Panc1 (cell line): Measurements from ENCODE around the gene GPS1.

Experiments
- POLR2AphosphoS5 ChIP-seq: IDR thresholded peaks from 2 replicates; pipeline ENCODE4 v1.6.1; 2012; ENCODE audit warnings: mild to moderate bottlenecking, low read depth, low read length, moderate library complexity
- SIN3A ChIP-seq: IDR thresholded peaks from 2 replicates; pipeline ENCODE4 v1.6.1; 2012; ENCODE audit warnings: low read depth, mild to moderate bottlenecking, low read length, moderate library complexity, borderline replicate concordance; ENCODE audit not compliant: insufficient read depth
- TF ChIP-seq, protein P1 (sequence below): fragments of 450-650 bp; IDR thresholded peaks from 2 replicates; pipeline ENCODE4 v1.5.1; 2017; ENCODE audit warnings: mild to moderate bottlenecking
- TF ChIP-seq, protein P2 (sequence below), 2 experiments: IDR thresholded peaks; 2 replicates each; pipeline ENCODE4 v1.6.1; 2011 to 2012; ENCODE audit warnings: low read depth in 2 of 2, control low read depth in 1 of 2, low read length in 1 of 2, mild to moderate bottlenecking in 1 of 2, moderate library complexity in 1 of 2; ENCODE audit not compliant: insufficient read depth in 1 of 2

DNA sequence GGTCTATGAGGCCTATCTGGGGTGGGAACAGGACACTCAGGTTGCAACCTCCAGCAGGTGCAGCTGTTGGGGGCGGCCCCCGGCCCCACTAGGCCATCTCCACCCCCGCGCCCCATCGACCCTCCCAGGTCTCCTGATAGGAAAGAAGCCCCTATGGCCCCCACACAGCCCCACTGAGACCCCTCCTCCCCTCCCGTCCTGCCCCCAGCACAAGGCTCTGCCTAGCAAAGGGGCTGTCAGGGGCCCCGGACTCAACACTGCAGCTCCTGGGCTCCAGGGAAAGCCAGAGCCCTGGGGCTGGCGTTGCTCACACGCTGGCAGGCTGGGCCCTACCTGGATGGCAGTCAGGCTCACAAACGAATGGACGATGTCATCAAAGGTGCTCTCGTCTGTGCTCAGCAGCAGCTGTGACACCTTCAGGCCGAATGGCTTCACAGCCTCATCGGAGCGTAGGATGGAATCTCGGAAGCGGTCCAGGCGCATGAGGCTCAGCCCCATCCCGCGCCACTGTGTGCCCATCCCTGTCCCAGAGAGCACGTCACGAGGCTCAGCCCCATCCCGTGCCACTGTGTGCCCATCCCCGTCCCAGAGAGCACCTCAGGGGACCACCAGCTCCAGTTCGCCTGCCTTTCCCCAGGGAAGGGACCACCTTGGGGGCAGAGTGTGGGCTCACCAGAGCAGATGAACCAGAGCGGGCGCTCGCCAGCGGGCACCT is 39.0 kb downstream of the GPS1 start:
- TF ChIP-seq, protein P1, sequence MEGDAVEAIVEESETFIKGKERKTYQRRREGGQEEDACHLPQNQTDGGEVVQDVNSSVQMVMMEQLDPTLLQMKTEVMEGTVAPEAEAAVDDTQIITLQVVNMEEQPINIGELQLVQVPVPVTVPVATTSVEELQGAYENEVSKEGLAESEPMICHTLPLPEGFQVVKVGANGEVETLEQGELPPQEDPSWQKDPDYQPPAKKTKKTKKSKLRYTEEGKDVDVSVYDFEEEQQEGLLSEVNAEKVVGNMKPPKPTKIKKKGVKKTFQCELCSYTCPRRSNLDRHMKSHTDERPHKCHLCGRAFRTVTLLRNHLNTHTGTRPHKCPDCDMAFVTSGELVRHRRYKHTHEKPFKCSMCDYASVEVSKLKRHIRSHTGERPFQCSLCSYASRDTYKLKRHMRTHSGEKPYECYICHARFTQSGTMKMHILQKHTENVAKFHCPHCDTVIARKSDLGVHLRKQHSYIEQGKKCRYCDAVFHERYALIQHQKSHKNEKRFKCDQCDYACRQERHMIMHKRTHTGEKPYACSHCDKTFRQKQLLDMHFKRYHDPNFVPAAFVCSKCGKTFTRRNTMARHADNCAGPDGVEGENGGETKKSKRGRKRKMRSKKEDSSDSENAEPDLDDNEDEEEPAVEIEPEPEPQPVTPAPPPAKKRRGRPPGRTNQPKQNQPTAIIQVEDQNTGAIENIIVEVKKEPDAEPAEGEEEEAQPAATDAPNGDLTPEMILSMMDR = no peak
- TF ChIP-seq SIN3A (no peak), POLR2AphosphoS5 (no peak)
- TF ChIP-seq, protein P2, sequence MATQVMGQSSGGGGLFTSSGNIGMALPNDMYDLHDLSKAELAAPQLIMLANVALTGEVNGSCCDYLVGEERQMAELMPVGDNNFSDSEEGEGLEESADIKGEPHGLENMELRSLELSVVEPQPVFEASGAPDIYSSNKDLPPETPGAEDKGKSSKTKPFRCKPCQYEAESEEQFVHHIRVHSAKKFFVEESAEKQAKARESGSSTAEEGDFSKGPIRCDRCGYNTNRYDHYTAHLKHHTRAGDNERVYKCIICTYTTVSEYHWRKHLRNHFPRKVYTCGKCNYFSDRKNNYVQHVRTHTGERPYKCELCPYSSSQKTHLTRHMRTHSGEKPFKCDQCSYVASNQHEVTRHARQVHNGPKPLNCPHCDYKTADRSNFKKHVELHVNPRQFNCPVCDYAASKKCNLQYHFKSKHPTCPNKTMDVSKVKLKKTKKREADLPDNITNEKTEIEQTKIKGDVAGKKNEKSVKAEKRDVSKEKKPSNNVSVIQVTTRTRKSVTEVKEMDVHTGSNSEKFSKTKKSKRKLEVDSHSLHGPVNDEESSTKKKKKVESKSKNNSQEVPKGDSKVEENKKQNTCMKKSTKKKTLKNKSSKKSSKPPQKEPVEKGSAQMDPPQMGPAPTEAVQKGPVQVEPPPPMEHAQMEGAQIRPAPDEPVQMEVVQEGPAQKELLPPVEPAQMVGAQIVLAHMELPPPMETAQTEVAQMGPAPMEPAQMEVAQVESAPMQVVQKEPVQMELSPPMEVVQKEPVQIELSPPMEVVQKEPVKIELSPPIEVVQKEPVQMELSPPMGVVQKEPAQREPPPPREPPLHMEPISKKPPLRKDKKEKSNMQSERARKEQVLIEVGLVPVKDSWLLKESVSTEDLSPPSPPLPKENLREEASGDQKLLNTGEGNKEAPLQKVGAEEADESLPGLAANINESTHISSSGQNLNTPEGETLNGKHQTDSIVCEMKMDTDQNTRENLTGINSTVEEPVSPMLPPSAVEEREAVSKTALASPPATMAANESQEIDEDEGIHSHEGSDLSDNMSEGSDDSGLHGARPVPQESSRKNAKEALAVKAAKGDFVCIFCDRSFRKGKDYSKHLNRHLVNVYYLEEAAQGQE (IDR thresholded peaks at IDR 0.05; ENCODE audit: insufficient read depth in 1 of 2, low read depth in 2 of 2, low read length in 1 of 2) = no peak
